Caco-2 (cell line): Measurements from ENCODE around the gene PLCB2. TPM values are rescaled to one million over a fixed set of nuclear protein-coding genes. Genes with fewer than 3 reads are reported as not detected.

ENCODE experiments used
- BruUV-seq: library from RNA; stranded (reverse); fragments of 400-500 nt; replicated peaks from 2 replicates; lab custom pipeline; 2021; lab: Mats Ljungman, UMichigan
- CTCF ChIA-PET: fragments of 300-600 bp; sonication (Branson Sonifier 250); formaldehyde crosslinking; loops from one replicate; lab custom pipeline; 2022; ENCODE audit warnings: antibody characterized with exemption; lab: Charles Lee
- POLR2A ChIA-PET: fragments of 300-600 bp; sonication (Branson Sonifier 250); formaldehyde crosslinking; loops from one replicate; lab custom pipeline; 2022; ENCODE audit warnings: antibody characterized with exemption; lab: Charles Lee
- DNase-seq, 2 experiments: peaks; one replicate each; pipeline versions ENCODE4 v3.0.0 to v3.0.0-alpha.2; 2020 to 2022
- H3K27me3 ChIP-seq: replicated peaks from 2 replicates; pipeline ENCODE4 v1.6.0; 2011; ENCODE audit warnings: low read length; ENCODE audit not compliant: control insufficient read depth, insufficient read depth
- H3K36me3 ChIP-seq: 2 replicates; pipeline ENCODE4 v1.5.1; 2011; ENCODE audit warnings: low read length; ENCODE audit not compliant: control insufficient read depth, insufficient read depth
- H3K4me1 ChIP-seq: fragments of 250-450 bp; sonication (Bioruptor Pico); 2 replicates; pipeline ENCODE4 v1.5.1; 2020; ENCODE audit warnings: mild to moderate bottlenecking
- H3K4me3 ChIP-seq: 2 replicates; pipeline ENCODE4 v1.5.1; 2011; ENCODE audit warnings: low read depth, mild to moderate bottlenecking, control low read depth, low read length
- H3K9me3 ChIP-seq: fragments of 250-450 bp; sonication (Bioruptor Pico); 2 replicates; pipeline ENCODE4 v1.5.1; 2020; ENCODE audit warnings: mild to moderate bottlenecking, moderate library complexity
- H3K27ac Mint-ChIP-seq: one replicate; pipeline ENCODE4 v1.8.0; 2022; ENCODE audit warnings: mixed read lengths; ENCODE audit not compliant: unreplicated experiment
- H3K27me3 Mint-ChIP-seq: one replicate; pipeline ENCODE4 v1.8.0; 2022; ENCODE audit warnings: mixed read lengths; ENCODE audit not compliant: insufficient read depth, unreplicated experiment
- H3K36me3 Mint-ChIP-seq: one replicate; pipeline ENCODE4 v1.8.0; 2022; ENCODE audit warnings: mild to moderate bottlenecking, mixed read lengths; ENCODE audit not compliant: insufficient read depth, unreplicated experiment
- H3K4me1 Mint-ChIP-seq: one replicate; pipeline ENCODE4 v1.8.0; 2022; ENCODE audit warnings: low read depth, mixed read lengths; ENCODE audit not compliant: unreplicated experiment
- H3K4me3 Mint-ChIP-seq: one replicate; pipeline ENCODE4 v1.8.0; 2022; ENCODE audit warnings: mild to moderate bottlenecking, moderate library complexity, mixed read lengths; ENCODE audit not compliant: unreplicated experiment
- H3K9me3 Mint-ChIP-seq: one replicate; pipeline ENCODE4 v1.8.0; 2022; ENCODE audit warnings: mixed read lengths; ENCODE audit not compliant: unreplicated experiment
- intact Hi-C: fragments of 100-400 bp; cut with micrococcal nuclease; formaldehyde crosslinking; loops from one replicate; pipeline ENCODE4 v1.10.0; 2022; ENCODE audit not compliant: unreplicated experiment
- total RNA-seq: library from RNA; stranded (reverse); gene quantifications from 2 replicates; pipeline ENCODE4 v1.2.3, GENCODE V29; 2022
- TF ChIP-seq, protein P1 (sequence below), 2 experiments: fragments of 200-600 bp in 1 of 2; IDR thresholded peaks; 1 replicate in 1 of 2; 2 replicates in 1 of 2; pipeline versions ENCODE4 v1.5.1 to v1.8.0; 2011 to 2022; ENCODE audit warnings: antibody characterized with exemption in 1 of 2, control low read depth in 1 of 2, inconsistent platforms in 1 of 2, low read depth in 1 of 2, low read length in 1 of 2, mild to moderate bottlenecking in 1 of 2, moderate library complexity in 1 of 2; ENCODE audit not compliant: insufficient read depth in 1 of 2, severe bottlenecking in 1 of 2, unreplicated experiment in 1 of 2

The PLCB2 gene
- total RNA-seq, 1 experiment from 2014 or later: 4.7 TPM

DNA sequence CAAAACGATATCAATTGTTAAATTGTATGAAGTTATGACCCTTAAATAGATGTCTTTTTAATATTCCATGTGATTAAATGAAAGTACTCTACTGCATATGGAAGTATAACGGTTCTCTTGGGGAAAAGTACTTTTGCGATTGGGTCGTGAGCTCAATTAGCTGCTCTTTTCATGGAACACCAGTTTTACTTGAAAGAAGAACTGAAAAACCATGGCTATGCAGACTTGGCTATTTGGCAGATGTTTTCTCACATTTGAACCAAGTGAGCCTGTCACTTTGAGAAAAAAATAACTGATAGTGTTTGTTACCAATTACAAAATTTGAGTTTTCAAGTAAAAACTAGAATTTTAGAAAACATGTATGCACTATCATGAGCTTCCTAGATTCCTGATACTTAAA, 9.8 kb upstream of the PLCB2 start:
- Histone ChIP-seq H3K4me1 (peaks cover 10% of the 10 kb centered on the region; the same call in 1 of the 2 replicates), H3K36me3 (no peaks in the 10 kb centered on the region), H3K9me3 (no peaks in the 10 kb centered on the region), H3K4me3 (no peak overlapping the region), H3K27me3 (no peaks in the 10 kb centered on the region)
- CTCF ChIA-PET: interaction anchor here (1.0 kb wide), 1 partner anchor 26 kb away, joined by 3 read pairs; no protein-coding TSS in a partner anchor
- Mint-ChIP-seq H3K27ac (no peak overlapping the region), H3K4me1 (peaks cover 16% of the 10 kb centered on the region), H3K27me3 (peaks cover 9% of the 10 kb centered on the region), H3K4me3 (no peak overlapping the region), H3K9me3 (no peaks in the 10 kb centered on the region), H3K36me3 (no peaks in the 10 kb centered on the region)
- DNase-seq: no peak
- intact Hi-C loops: no loop called here
- TF ChIP-seq, protein P1, sequence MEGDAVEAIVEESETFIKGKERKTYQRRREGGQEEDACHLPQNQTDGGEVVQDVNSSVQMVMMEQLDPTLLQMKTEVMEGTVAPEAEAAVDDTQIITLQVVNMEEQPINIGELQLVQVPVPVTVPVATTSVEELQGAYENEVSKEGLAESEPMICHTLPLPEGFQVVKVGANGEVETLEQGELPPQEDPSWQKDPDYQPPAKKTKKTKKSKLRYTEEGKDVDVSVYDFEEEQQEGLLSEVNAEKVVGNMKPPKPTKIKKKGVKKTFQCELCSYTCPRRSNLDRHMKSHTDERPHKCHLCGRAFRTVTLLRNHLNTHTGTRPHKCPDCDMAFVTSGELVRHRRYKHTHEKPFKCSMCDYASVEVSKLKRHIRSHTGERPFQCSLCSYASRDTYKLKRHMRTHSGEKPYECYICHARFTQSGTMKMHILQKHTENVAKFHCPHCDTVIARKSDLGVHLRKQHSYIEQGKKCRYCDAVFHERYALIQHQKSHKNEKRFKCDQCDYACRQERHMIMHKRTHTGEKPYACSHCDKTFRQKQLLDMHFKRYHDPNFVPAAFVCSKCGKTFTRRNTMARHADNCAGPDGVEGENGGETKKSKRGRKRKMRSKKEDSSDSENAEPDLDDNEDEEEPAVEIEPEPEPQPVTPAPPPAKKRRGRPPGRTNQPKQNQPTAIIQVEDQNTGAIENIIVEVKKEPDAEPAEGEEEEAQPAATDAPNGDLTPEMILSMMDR (IDR thresholded peaks at IDR 0.05; ENCODE audit: insufficient read depth in 1 of 2, low read depth in 1 of 2, low read length in 1 of 2, severe bottlenecking in 1 of 2, unreplicated experiment in 1 of 2): no peak
- BruUV-seq: no TSS peak
- POLR2A ChIA-PET: no interaction called here

DNA sequence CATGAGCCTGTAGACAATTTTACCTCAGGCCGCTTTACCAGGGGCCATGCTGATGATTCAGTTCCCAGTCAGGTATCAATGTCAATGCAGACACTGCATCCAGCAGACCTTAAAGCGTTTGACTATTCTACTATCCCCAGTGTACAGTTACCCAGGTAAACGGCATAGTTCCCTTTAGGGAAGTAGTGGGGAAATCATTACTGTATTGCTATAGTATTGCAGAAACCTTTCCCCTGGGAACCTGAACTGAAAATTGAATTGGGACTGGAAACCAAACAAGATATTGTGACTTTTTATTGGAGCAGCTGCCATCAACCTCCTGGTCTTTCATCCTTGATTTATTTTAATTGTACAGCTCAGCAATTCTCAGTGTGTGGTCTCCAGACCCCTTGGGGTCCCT, 9.2 kb upstream of the PLCB2 start:
- H3K27me3 ChIP-seq: no peaks in the 10 kb centered on the region
- H3K27ac Mint-ChIP-seq: no peak overlapping the region
- intact Hi-C loops: no loop called here
- no peaks in the 10 kb centered on the region for H3K36me3 ChIP-seq
- no peaks in the 10 kb centered on the region for H3K9me3 Mint-ChIP-seq
- TF ChIP-seq, protein P1 (IDR thresholded peaks at IDR 0.05; ENCODE audit: insufficient read depth in 1 of 2, low read depth in 1 of 2, low read length in 1 of 2, severe bottlenecking in 1 of 2, unreplicated experiment in 1 of 2): no peak
- H3K27me3 Mint-ChIP-seq: peaks cover 12% of the 10 kb centered on the region
- POLR2A ChIA-PET: no interaction called here
- BruUV-seq: no TSS peak
- H3K4me3 Mint-ChIP-seq: no peak overlapping the region
- no peaks in the 10 kb centered on the region for H3K9me3 ChIP-seq
- peaks cover 16% of the 10 kb centered on the region for H3K4me1 Mint-ChIP-seq
- CTCF ChIA-PET: no interaction called here
- DNase-seq: no peak
- no peaks in the 10 kb centered on the region for H3K36me3 Mint-ChIP-seq
- H3K4me3 ChIP-seq: no peak overlapping the region
- H3K4me1 ChIP-seq: peaks cover 10% of the 10 kb centered on the region; the same call in 1 of the 2 replicates

DNA sequence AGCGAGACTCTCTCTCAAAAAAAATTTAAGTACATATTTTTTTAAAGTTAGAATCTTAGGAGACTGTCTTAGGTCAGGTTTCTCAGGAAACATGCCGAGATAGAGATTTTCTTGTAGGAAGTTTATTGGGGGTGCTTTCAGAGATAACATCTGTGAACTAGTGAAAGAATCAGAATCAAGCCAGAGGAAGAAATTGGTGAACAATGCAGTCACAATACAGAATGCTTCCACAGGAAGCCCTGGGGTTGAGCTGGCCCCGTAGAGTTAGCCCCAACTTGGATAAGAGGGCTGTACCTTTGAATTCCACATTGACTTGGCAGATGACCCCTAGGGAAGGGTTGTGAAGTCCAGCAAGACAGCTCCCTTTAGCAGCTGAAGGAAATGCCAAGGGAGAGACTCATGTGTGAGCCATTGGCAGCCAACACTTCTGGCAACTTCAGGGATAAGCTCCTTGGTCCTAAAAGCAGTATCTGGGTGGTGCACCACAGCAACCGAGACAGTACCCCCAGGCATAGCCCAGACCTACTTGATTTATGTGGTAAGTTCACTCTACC, 7.1 kb upstream of the PLCB2 start:
- no peak for DNase-seq
- TF ChIP-seq, protein P1 (IDR thresholded peaks at IDR 0.05; ENCODE audit: insufficient read depth in 1 of 2, low read depth in 1 of 2, low read length in 1 of 2, severe bottlenecking in 1 of 2, unreplicated experiment in 1 of 2): no peak
- no peaks in the 10 kb centered on the region for H3K9me3 ChIP-seq
- H3K36me3 ChIP-seq: no peaks in the 10 kb centered on the region
- intact Hi-C loops: no loop called here
- H3K9me3 Mint-ChIP-seq: no peaks in the 10 kb centered on the region
- CTCF ChIA-PET: no interaction called here
- peaks cover under 1% of the 10 kb centered on the region for H3K4me1 Mint-ChIP-seq
- no peak overlapping the region for H3K4me3 Mint-ChIP-seq
- no TSS peak for BruUV-seq
- POLR2A ChIA-PET: no interaction called here
- no peak overlapping the region for H3K4me3 ChIP-seq
- H3K36me3 Mint-ChIP-seq: no peaks in the 10 kb centered on the region
- peaks cover 12% of the 10 kb centered on the region for H3K27me3 Mint-ChIP-seq
- H3K27ac Mint-ChIP-seq: no peak overlapping the region
- no peaks in the 10 kb centered on the region for H3K4me1 ChIP-seq
- H3K27me3 ChIP-seq: no peaks in the 10 kb centered on the region
